HCT116 (cell line): ENCODE results near the gene NFXL1. TPM values are rescaled to one million over a fixed set of nuclear protein-coding genes. Genes with fewer than 3 reads are reported as not detected.

Experiments used
- ATAC-seq: fragments of 200-7000 bp; cut with Tn5 transposase; 2 replicates; pipeline ENCODE4 v1.9.1; 2020; ENCODE audit warnings: mild to moderate bottlenecking, moderate library complexity
- BruUV-seq: library from RNA; stranded (reverse); fragments of 400-500 nt; replicated peaks from 2 replicates; lab custom pipeline; 2021; lab: Mats Ljungman, UMichigan
- CTCF ChIA-PET: fragments of 300-600 bp; sonication (Branson Sonifier 250); formaldehyde crosslinking; loops from one replicate; lab custom pipeline; 2021; ENCODE audit warnings: antibody characterized with exemption; lab: Charles Lee
- POLR2A ChIA-PET: fragments of 300-600, 350-600 bp; sonication (Branson Sonifier 250); formaldehyde crosslinking; loops from one replicate; lab custom pipeline; 2021; ENCODE audit warnings: antibody characterized with exemption; lab: Charles Lee
- RAD21 ChIA-PET, 2 experiments: fragments of 300-600 bp; sonication (Branson Sonifier 250); formaldehyde crosslinking; loops; one replicate each; lab custom pipeline; 2023; ENCODE audit warnings: low total read pairs in 2 of 2; ENCODE audit not compliant: uncharacterized antibody in 2 of 2, unreplicated experiment in 2 of 2, low non-redundant PET in 1 of 2; lab: Charles Lee
- DNase-seq: peaks from one replicate; pipeline ENCODE4 v3.0.0-alpha.2; 2010; ENCODE audit warnings: low read depth, low spot score
- H2AFZ ChIP-seq: fragments of 200-600 bp; shearing (Covaris generic), sonication (generic); 2 replicates; pipeline ENCODE4 v1.6.1; 2017; ENCODE audit warnings: low read depth, mixed run types, mixed read lengths, antibody characterized with exemption, low read length; ENCODE audit not compliant: poor library complexity, severe bottlenecking
- H3K27ac ChIP-seq: 2 replicates; pipeline ENCODE4 v1.5.1; 2012; ENCODE audit warnings: low read depth, low read length
- H3K27me3 ChIP-seq: fragments of 200-600 bp; sonication (generic); 2 replicates; pipeline ENCODE4 v1.6.1; 2016; ENCODE audit warnings: mixed run types, low read length, mixed read lengths; ENCODE audit not compliant: insufficient read depth
- H3K36me3 ChIP-seq, 2 experiments: fragments of 200-500 bp in 1 of 2; fragments of 200-600 bp in 1 of 2; sonication (Bioruptor generic) in 1 of 2; sonication (generic) in 1 of 2; 2 replicates each; pipeline versions ENCODE4 v1.5.1 to v1.6.1; 2014 to 2016; ENCODE audit warnings: low read length in 2 of 2, inconsistent platforms in 1 of 2, mixed read lengths in 1 of 2, mixed run types in 1 of 2; ENCODE audit not compliant: insufficient read depth in 2 of 2, control insufficient read depth in 1 of 2
- H3K4me1 ChIP-seq, 2 experiments: fragments of 200-600 bp in 1 of 2; sonication (generic) in 1 of 2; 2 replicates each; pipeline versions ENCODE4 v1.5.1 to v1.6.1; 2012 to 2017; ENCODE audit warnings: low read length in 2 of 2, inconsistent platforms in 1 of 2, mild to moderate bottlenecking in 1 of 2, mixed read lengths in 1 of 2, mixed run types in 1 of 2, moderate library complexity in 1 of 2; ENCODE audit not compliant: insufficient read depth in 2 of 2, control insufficient read depth in 1 of 2
- H3K4me2 ChIP-seq: fragments of 200-600 bp; sonication (generic); 2 replicates; pipeline ENCODE4 v1.6.1; 2017; ENCODE audit warnings: mixed run types, low read length, mixed read lengths
- H3K4me3 ChIP-seq, 2 experiments: fragments of 200-600 bp in 1 of 2; sonication (generic) in 1 of 2; replicated peaks in 1 of 2; 2 replicates each; pipeline ENCODE4 v1.5.1; 2011 to 2016; ENCODE audit warnings: low read length in 2 of 2, control low read depth in 1 of 2, low read depth in 1 of 2, mild to moderate bottlenecking in 1 of 2, mixed read lengths in 1 of 2, mixed run types in 1 of 2
- H3K79me2 ChIP-seq: fragments of 200-600 bp; sonication (generic); 2 replicates; pipeline ENCODE4 v1.6.1; 2017; ENCODE audit warnings: mild to moderate bottlenecking, mixed run types, low read length, moderate library complexity, mixed read lengths; ENCODE audit not compliant: insufficient read depth
- H3K9ac ChIP-seq: fragments of 200-600 bp; sonication (generic); 2 replicates; pipeline ENCODE4 v1.6.1; 2016; ENCODE audit warnings: low read length, mixed read lengths
- H3K9me2 ChIP-seq: fragments of 200-600 bp; sonication (generic), shearing (Covaris generic); 2 replicates; pipeline ENCODE4 v1.6.1; 2017; ENCODE audit warnings: mixed run types, mild to moderate bottlenecking, moderate library complexity; ENCODE audit not compliant: insufficient read depth
- H3K9me3 ChIP-seq, 2 experiments: fragments of 200-500 bp in 1 of 2; fragments of 200-600 bp in 1 of 2; sonication (Bioruptor generic) in 1 of 2; sonication (generic) in 1 of 2; 2 replicates each; pipeline ENCODE4 v1.6.1; 2014 to 2017; ENCODE audit warnings: low read length in 2 of 2, mixed read lengths in 2 of 2, inconsistent platforms in 1 of 2, low read depth in 1 of 2, mild to moderate bottlenecking in 1 of 2, mixed run types in 1 of 2, moderate library complexity in 1 of 2; ENCODE audit not compliant: control insufficient read depth in 1 of 2, insufficient read depth in 1 of 2
- H4K20me1 ChIP-seq: fragments of 200-600 bp; sonication (generic), shearing (Covaris generic); 2 replicates; pipeline ENCODE4 v1.6.1; 2017; ENCODE audit warnings: mixed run types, mild to moderate bottlenecking, moderate library complexity; ENCODE audit not compliant: insufficient read depth
- CBX3 ChIP-seq: IDR thresholded peaks from 2 replicates; pipeline ENCODE4 v1.6.1; 2012; ENCODE audit warnings: low read depth
- EZH2 ChIP-seq: fragments of 200-600 bp; sonication (generic); IDR thresholded peaks from 2 replicates; pipeline ENCODE4 v1.6.1; 2017; ENCODE audit warnings: antibody characterized with exemption, mixed run types
- FOSL1 ChIP-seq: IDR thresholded peaks from 2 replicates; pipeline ENCODE4 v1.6.1; 2012; ENCODE audit warnings: low read depth
- POLR2A ChIP-seq: IDR thresholded peaks from 2 replicates; pipeline ENCODE4 v1.7.0; 2011; ENCODE audit warnings: borderline replicate concordance; ENCODE audit not compliant: insufficient read depth, insufficient read length; ENCODE audit errors: extremely low read depth
- REST ChIP-seq: IDR thresholded peaks from 2 replicates; pipeline ENCODE4 v1.6.1; 2012; ENCODE audit warnings: low read depth
- ZNF274 ChIP-seq: fragments of 200-500 bp; sonication (Bioruptor generic); IDR thresholded peaks from 2 replicates; pipeline ENCODE4 v1.6.1; 2014; ENCODE audit warnings: mild to moderate bottlenecking, low read depth, low read length, inconsistent platforms
- intact Hi-C: fragments of 100-400 bp; cut with micrococcal nuclease; formaldehyde crosslinking; loops from 2 replicates; pipeline ENCODE4 v1.10.0; 2022
- total RNA-seq: library from RNA; stranded (reverse); gene quantifications from one replicate; pipeline ENCODE4 v1.2.1, GENCODE V29; 2021; ENCODE audit not compliant: unreplicated experiment

NFXL1 gene
- total RNA-seq, 1 experiment from 2014 or later: 26.8 TPM

DNA sequence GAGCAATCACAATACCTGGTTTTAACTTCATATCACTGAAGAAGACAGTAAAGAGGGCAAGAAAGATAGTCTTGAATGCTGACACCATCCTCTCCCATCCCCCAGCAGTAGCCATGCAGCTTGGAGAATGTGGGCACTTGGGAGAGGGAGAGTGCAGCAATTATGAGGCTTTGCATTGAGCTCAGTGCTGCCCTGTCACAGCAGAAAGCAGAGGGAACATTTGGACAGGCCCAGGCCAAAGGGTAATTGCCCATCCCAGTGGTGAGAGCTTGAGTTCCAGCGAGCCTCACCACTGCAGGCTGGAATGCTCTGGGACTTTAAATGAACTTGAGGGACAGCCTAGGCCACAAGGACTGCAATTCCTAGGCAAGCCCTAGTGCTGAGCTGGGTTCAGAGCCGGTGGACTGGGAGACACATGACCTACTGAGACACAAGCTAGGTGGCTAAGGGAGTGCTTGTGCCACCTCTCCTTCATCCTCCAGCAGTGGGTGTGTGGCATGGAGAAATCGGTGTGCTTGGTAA lies 112.8 kb downstream of the NFXL1 start:
- RAD21 ChIA-PET: no interaction called here

More for the DNA sequence above, 112.8 kb downstream of the NFXL1 start:
- ATAC-seq (no peak), DNase-seq (no peak)
- H3K79me2 ChIP-seq: no peaks in the 10 kb centered on the region
- no peaks in the 10 kb centered on the region for H3K27me3 ChIP-seq
- H3K4me2 ChIP-seq: no peak overlapping the region
- no peaks in the 10 kb centered on the region for H3K9me2 ChIP-seq
- H3K36me3 ChIP-seq: no peaks in the 10 kb centered on the region
- H3K27ac ChIP-seq: no peak overlapping the region
- H3K4me1 ChIP-seq: no peaks in the 10 kb centered on the region
- H3K9ac ChIP-seq: no peak overlapping the region
- no peaks in the 10 kb centered on the region for H4K20me1 ChIP-seq
- BruUV-seq: no TSS peak
- intact Hi-C loops: no loop called here
- no peak overlapping the region for H3K4me3 ChIP-seq
- H3K9me3 ChIP-seq: no peaks in the 10 kb centered on the region
- TF ChIP-seq REST (no peak), EZH2 (no peak), POLR2A (no peak), ZNF274 (no peak), FOSL1 (no peak), CBX3 (no peak)
- no peak overlapping the region for H2AFZ ChIP-seq
- CTCF ChIA-PET: no interaction called here
- POLR2A ChIA-PET: no interaction called here
